ENCODE data around the gene SOX6.
A peak's percentile ranks its signal among the peaks of the same experiment; 100 is the strongest.
"Not testable (repeated sequence)": the region's sequence is repeated elsewhere in the genome, so short reads cannot be mapped to it uniquely, and the experiment has no call there.

Gene SOX6

GRCh38 chr11:16149476-16149875 lies 206.9 kb downstream of the SOX6 start:
- peaks cover 44% of the 10 kb centered on the region for H3K4me1 Mint-ChIP-seq

GRCh38 chr11:16148301-16148931 lies 207.9 kb downstream of the SOX6 start:
- peaks cover 17% of the 10 kb centered on the region for H3K36me3 Mint-ChIP-seq (ENCODE audit: low read depth)
- peaks cover 13% of the 10 kb centered on the region for H3K9me3 Mint-ChIP-seq
- no peak for TF ChIP-seq CTCF (IDR thresholded peaks at IDR 0.05; ENCODE audit: unreplicated experiment in 3 of 3)
- no peaks in the 10 kb centered on the region for H3K27me3 Mint-ChIP-seq (ENCODE audit: low read depth)
- H3K27ac Mint-ChIP-seq: peak overlapping the region; percentile 92 to 96 (median 95)
- peaks cover 44% of the 10 kb centered on the region for H3K4me1 Mint-ChIP-seq
- H3K4me3 Mint-ChIP-seq: peak overlapping the region; percentile 29 to 49 (median 47)

More at GRCh38 chr11:16149476-16149875, 206.9 kb downstream of the SOX6 start:
- no peak for TF ChIP-seq CTCF (IDR thresholded peaks at IDR 0.05; ENCODE audit: unreplicated experiment in 3 of 3)
- Mint-ChIP-seq H3K27me3 (ENCODE audit: low read depth) (no peaks in the 10 kb centered on the region), H3K27ac (peak overlapping the region; percentile 92 to 96 (median 95)), H3K9me3 (peaks cover 6% of the 10 kb centered on the region), H3K4me3 (no peak overlapping the region), H3K36me3 (ENCODE audit: low read depth) (peaks cover 6% of the 10 kb centered on the region)

- Mint-ChIP-seq H3K4me1 (peaks cover 40% of the 10 kb centered on the region), H3K27ac (peak overlapping the region in 2 of 3 experiments; percentile 77 to 95), H3K36me3 (ENCODE audit: low read depth) (peaks cover 25% of the 10 kb centered on the region), H3K9me3 (peaks cover 18% of the 10 kb centered on the region)
- not testable (repeated sequence) for H3K27me3 Mint-ChIP-seq (ENCODE audit: low read depth); H3K4me3 Mint-ChIP-seq
These were observed 209.4 kb downstream of the SOX6 start for GRCh38 chr11:16146980-16147379.

GRCh38 chr11:16141614-16142013 lies 214.7 kb downstream of the SOX6 start:
- peaks cover 26% of the 10 kb centered on the region for H3K36me3 Mint-ChIP-seq (ENCODE audit: low read depth)
- not testable (repeated sequence) for H3K4me1 Mint-ChIP-seq; H3K27me3 Mint-ChIP-seq (ENCODE audit: low read depth); H3K27ac Mint-ChIP-seq; H3K4me3 Mint-ChIP-seq
- peaks cover 30% of the 10 kb centered on the region for H3K9me3 Mint-ChIP-seq

- not testable (repeated sequence) for H3K4me3 Mint-ChIP-seq; H3K27me3 Mint-ChIP-seq (ENCODE audit: low read depth); H3K27ac Mint-ChIP-seq; H3K4me1 Mint-ChIP-seq
- Mint-ChIP-seq H3K9me3 (peaks cover 32% of the 10 kb centered on the region), H3K36me3 (ENCODE audit: low read depth) (peaks cover 27% of the 10 kb centered on the region)
These were observed 215.2 kb downstream of the SOX6 start for GRCh38 chr11:16141162-16141561.

GRCh38 chr11:16136792-16137390 lies 219.5 kb downstream of the SOX6 start:
- TF ChIP-seq CTCF (IDR thresholded peaks at IDR 0.05; ENCODE audit: unreplicated experiment in 3 of 3): no peak
- H3K36me3 Mint-ChIP-seq (ENCODE audit: low read depth): peaks cover 23% of the 10 kb centered on the region
- H3K9me3 Mint-ChIP-seq: peaks cover 43% of the 10 kb centered on the region
- no peak overlapping the region for H3K27ac Mint-ChIP-seq
- H3K4me1 Mint-ChIP-seq: no peaks in the 10 kb centered on the region
- no peaks in the 10 kb centered on the region for H3K27me3 Mint-ChIP-seq (ENCODE audit: low read depth)
- no peak overlapping the region for H3K4me3 Mint-ChIP-seq

- no peaks in the 10 kb centered on the region for H3K27me3 Mint-ChIP-seq (ENCODE audit: low read depth)
- H3K36me3 Mint-ChIP-seq (ENCODE audit: low read depth): peaks cover 19% of the 10 kb centered on the region
- no peak overlapping the region for H3K27ac Mint-ChIP-seq
- no peak overlapping the region for H3K4me3 Mint-ChIP-seq
- no peak for TF ChIP-seq CTCF (IDR thresholded peaks at IDR 0.05; ENCODE audit: unreplicated experiment in 3 of 3)
- H3K4me1 Mint-ChIP-seq: no peaks in the 10 kb centered on the region
- peaks cover 37% of the 10 kb centered on the region for H3K9me3 Mint-ChIP-seq
These were observed 222.5 kb downstream of the SOX6 start for GRCh38 chr11:16133867-16134266.
